GM18519 (cell line): Measurements from ENCODE around the gene CCNB3.

Experiments
- ATAC-seq: cut with Tn5 transposase; IDR thresholded peaks from one replicate; pipeline ENCODE4 v1.9.1; 2021; ENCODE audit warnings: mild to moderate bottlenecking, moderate library complexity; ENCODE audit not compliant: unreplicated experiment, low FRiP score

Gene CCNB3, protein sequence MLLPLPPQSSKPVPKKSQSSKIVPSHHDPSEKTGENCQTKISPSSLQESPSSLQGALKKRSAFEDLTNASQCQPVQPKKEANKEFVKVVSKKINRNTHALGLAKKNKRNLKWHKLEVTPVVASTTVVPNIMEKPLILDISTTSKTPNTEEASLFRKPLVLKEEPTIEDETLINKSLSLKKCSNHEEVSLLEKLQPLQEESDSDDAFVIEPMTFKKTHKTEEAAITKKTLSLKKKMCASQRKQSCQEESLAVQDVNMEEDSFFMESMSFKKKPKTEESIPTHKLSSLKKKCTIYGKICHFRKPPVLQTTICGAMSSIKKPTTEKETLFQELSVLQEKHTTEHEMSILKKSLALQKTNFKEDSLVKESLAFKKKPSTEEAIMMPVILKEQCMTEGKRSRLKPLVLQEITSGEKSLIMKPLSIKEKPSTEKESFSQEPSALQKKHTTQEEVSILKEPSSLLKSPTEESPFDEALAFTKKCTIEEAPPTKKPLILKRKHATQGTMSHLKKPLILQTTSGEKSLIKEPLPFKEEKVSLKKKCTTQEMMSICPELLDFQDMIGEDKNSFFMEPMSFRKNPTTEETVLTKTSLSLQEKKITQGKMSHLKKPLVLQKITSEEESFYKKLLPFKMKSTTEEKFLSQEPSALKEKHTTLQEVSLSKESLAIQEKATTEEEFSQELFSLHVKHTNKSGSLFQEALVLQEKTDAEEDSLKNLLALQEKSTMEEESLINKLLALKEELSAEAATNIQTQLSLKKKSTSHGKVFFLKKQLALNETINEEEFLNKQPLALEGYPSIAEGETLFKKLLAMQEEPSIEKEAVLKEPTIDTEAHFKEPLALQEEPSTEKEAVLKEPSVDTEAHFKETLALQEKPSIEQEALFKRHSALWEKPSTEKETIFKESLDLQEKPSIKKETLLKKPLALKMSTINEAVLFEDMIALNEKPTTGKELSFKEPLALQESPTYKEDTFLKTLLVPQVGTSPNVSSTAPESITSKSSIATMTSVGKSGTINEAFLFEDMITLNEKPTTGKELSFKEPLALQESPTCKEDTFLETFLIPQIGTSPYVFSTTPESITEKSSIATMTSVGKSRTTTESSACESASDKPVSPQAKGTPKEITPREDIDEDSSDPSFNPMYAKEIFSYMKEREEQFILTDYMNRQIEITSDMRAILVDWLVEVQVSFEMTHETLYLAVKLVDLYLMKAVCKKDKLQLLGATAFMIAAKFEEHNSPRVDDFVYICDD (N-terminal part only)

DNA sequence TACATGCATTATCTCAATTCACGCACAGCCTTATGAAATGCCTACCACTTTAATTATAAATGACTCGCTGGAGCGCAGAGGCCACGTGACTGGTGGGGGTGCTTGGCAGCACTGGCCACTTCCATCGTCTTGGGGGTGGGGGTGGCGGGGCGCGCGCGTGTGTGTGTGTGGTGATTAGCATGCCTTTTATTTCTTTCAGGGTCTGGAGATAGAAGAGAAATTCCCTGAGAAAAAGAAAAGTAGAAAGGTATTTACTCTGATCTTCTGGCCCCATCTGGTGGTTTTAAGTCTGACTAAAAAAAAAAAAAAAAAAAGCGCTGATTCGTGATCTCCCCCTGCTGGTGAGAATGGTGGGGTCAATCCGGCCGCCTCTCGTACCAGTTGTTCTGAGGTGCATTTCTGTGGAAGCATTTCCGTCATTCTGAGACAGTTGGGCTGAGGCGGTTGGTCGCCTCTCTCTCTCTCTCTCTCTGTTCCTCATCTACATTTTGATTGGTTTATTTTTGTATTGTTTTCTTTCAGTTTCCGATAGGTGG lies at the start of gene CCNB3:
TSS of gene CCNB3 (plus strand) at position 402 of the 536 bp plus-strand sequence. CDS start 80,399 bp downstream, outside the sequence.
- peak; percentile 96 for ATAC-seq

DNA sequence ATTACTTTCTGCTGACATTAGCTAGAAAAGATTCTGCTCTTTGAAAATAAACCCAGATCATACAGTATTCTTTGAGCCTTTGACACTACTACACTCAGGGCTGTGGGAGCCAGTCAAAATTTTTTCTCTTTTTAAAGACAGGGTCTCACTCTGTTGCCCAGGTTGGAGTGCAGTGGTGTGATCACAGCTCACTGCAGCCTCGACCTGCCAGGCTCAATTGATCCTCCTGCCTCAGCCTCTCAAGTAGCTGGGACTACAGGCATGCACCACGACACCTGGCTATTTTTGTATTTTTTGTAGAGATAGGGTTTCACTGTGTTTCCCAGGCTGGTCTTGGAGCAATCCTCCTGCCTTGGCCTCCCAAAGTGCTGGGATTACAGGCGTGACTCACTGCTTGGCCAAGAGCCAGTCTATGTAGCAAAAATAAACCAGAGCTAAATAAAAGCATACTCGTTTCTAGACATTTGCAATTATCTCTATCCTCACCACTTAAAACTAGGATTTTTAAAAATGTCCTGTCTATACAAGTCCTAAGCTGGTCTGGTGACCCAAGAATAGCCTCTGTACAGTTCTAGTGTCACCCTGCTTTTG lies 46.9 kb upstream of the CCNB3 start:
- no peak for ATAC-seq

DNA sequence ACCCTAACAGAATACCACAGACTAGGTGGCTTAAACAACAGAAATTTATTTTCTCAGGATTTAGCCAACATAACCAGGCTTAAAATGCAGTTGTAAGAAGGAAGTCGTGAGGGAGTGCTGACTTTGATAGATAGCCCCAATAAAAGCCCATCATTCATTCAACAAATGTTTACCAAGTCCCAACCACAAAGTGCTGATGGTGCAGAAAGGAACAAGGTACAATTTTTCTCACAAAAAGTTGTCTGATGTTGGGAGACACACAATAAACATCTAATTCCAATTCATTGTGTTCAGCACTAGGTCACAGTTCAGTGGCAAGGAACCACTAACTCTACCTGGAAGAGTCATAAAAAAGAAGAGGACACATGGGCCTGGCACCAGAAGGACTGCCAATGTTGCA lies 46.0 kb upstream of the CCNB3 start:
- ATAC-seq, result no peak

DNA sequence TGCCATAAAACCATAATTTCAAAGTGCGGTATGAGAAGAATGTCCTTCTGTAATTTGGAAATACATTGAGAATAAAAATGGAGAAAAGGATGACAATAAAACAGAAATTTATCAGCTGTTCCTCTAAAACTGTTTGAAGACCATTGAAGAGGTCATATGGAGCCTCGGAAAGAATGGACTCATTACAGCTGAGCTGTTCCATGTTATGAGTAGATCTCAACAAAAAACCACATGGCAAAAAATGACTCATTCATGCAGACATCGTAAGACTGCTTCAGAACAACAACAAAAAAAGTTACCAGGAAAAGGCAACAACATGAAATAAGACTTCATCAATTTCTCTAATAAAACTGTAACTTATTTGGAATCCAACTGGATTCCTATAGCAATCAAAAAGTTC lies 43.4 kb upstream of the CCNB3 start:
- no peak for ATAC-seq

DNA sequence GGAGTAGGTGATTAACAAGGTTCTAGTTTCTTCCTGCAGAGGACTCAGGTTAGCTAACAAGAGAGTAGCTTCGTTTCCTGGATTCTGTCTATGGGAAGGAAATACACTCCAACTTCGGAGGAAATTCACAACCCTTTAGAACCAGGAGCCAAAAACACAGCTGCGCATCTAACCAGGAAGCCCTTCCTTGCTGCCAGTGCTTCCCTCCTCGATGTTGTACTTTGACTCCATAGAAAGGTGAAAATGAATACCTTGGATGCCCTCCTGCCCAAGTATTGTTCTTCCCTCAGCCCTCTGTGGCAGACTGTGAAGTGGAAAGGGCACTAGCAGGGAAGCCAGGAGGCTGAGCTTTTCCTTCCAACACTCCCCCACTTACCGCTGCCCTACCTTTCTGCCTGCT lies 38.8 kb upstream of the CCNB3 start:
- ATAC-seq, result no peak

DNA sequence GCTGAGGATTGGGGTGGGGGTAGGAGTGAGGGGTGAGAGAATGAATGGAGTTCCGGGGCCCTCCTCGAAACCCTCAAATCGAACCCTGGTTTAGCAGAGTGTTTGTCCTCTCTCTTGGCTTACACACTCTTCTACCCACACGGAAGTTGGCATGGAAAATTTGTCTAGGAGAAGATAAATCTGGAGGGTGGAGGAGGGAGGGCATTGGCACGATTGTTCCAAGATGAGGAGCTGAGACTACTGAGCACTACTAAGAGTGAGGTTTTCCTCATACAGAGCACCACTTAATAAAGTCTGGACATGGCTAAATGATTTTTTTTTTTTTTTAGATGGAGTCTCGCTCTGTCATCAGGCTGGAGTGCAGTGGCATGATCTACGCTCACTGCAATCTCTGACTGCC lies 37.2 kb upstream of the CCNB3 start:
- no peak for ATAC-seq

DNA sequence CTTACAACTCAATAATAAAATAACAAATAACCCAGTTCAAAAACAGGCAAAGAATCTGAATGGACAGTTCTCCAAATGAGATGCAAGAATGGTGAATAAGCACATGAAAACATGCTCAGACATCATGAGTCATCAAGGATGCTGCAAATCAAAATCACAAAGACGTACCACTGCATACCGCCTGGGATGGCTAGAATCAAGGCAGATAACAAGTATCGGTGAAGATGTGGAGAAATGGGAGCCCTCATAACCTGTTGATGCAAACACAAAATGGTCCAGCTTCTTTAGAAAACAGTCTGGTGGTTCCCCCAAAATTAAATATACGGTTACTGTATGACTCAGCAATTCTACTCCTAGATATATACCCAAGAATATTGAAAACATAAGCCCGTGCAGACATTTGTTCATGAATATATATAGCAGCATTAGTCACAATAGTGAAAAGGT lies 36.3 kb upstream of the CCNB3 start:
- peak; percentile 44 for ATAC-seq

DNA sequence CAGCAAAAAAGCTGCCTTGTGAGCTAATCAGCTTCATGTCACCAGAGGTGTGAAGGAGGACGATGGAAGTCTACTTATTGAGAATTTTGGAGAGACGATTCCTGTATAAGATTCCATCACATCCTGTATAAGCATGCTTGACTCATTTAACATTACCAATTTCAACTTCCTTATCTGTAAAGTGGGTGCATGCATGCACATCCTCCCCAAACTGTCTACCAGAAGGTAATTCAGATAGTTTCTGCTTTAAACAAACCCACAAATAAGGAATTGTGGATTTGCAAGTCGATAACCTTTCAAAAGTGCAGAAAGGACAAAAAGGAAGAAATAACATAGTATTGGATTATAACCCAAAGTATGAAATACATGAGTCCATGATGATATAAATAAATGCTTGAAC lies 34.8 kb upstream of the CCNB3 start:
- ATAC-seq, result no peak

DNA sequence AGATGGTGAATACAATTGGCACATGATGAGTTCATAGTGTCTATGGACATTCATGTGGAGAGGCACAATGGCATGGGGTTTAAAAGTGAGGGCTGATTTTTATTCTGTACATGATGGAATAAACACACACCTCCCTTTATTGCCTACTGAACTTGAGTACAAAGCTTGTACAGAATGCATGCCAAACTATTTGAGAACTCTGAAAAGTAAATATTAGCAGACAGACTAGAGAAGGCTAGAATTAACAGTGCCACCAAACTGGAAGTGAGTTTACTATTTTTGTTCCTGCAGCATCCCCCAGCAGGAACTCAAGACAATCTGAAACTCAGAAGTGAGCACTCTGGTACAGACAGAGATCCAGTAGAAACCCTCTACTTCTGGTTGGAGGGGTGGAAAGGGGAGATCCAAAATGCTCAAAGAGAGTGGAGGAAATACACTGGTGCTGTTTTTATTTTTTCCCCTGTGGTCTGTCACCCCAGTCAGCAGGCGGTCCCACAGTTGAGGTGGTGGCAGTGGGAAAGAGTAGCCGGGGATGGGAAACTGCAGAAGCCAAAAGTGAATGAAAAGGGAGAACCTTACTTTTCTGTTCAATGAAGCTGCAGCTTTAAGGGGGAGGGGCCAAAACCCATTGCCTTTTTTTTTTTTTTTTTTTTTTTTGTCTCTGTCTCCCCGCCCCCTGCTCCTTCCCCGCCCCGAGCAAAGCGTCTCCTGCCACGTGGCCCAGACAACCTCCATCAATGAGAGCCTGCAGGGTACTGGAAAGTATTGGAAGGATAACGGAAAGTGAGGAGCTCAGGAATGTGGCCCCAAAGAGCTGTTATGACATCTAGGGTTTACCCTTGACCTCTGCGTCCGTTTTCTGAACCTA lies 24.3 kb upstream of the CCNB3 start:
- ATAC-seq, result no peak

DNA sequence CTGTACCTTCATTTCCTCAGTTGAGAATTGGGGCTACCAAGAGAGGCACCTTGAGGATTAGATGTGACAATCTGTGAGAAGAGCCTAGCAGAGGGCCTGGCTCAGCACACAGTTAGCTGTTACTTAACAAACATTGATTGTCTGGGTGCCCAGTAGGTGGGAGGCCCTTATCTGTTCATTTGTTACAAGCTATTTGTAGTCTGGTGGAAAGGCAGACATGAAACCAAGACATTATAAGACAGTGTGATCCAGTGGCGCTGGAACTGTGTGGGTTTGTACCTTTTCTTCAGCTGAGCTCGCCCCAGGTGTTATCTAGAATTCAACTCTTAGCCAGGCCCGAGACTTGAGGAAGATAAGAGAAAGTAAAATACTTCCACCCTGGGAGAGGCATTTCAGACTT lies 20.7 kb upstream of the CCNB3 start:
- no peak for ATAC-seq

DNA sequence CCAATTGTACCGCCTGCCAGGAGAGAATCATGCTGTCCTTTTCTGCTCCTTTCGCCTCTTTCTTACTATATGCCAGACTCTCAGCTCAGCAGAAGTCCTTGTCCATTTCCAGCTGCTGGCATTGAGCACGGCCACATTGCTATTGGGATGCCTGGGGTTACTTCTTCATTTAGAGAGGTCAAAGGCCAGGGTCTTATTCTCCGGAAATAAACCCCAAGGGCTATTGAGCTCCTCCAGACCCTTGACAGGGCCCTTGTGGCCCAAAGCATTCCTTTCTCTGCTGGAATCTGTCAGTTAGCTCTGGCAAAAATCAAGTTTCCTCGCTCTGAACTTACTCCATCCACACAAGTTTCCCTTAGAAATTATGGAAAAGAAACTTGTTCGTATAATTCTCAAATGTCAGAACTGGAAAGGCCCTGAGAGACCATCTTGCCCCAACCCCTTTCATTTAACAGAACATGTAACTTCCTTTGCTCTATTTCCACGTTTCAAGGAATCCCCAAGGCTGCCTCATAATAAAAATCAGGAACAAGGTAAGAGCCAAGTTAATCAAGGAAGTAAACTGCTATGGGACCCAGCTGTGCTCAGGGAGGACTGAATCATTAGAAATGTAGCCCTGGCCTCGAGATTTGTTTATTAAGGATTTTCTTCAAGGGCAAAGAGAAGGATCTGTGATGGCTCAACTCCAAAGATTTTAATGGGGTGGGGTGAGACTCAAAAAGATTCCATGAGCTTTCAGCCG lies 15.5 kb upstream of the CCNB3 start:
- ATAC-seq, result no peak

DNA sequence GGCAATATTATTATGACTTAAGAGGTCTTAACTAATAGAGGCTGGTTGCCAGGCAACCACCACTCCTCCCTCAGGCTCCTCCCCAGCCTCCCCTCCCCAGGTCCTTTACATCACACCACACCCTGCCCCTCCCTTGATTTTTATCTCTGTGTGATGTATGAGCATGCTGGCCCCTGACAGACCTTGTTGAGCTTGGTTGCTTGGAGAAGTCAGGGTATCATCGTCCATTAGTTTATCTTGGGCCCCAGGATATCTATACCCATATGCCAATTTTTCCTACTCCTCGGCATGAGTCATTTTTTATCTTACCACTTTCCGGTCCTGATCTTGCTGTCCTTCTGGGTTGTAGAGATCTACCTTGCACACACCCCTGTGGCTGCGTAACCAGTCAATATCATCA lies 6.2 kb upstream of the CCNB3 start:
- ATAC-seq, result no peak

DNA sequence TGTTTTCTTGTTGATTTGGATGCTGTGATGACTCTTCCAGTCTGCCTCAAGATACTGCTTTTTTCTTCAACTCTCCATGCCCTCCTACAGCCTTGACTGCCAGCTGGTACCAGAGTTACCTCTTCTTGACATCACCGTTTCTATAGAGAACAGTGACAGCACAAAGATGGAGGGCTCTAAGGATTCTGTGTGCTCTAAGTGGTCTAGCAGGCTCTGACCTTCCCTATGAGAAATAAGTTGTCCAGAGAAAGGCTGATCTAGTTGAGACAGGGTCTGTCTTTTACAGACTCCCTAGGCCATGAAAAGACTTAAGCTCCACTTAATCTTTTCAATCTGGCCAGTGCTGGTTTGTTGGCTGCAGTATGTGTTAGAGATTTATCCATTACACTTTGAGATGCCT lies 3.7 kb upstream of the CCNB3 start, which contains the start of gene AKAP4:
TSS of gene AKAP4 (minus strand) at position 101 of the 400 bp plus-strand sequence. CDS start 118 bp downstream, outside the sequence.
- ATAC-seq, result no peak

DNA sequence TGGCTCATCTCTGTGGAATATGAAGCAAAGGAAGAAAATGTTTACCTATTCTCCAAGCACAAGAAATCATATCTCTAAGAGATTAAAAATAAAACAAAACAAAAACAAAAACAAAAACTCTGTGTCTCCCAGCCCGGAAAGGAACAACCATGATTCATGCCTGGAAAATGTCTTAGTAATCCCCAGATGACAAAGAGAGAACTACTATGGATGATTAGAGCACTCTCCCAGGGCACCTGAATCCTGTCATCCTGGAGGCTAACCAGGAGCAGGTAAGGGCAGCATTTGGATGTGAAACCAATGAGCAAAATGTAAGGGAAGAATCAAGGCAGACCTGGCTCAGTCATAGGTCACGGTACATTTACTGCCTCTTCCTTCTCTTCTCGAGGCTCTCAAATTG lies 2.0 kb upstream of the CCNB3 start:
- ATAC-seq, result no peak

DNA sequence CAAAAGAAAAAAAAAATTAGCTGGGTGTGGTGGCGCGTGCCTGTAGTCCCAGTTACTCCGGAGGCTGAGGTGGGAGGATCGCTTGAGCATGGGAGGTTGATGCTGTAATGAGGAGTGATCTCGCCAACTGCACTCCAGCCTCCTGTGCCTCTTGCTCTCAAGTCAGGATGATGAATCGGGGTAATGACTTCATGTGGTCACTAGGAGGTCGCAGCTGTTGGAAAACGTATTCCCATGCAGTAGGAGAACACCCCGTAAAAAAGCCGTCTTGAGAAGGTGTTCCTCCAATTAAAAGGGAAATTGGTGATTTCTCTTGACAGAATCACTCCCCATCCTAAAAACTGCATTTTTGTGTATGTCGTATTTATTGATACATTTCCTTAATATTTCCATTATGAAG lies 2.2 kb downstream of the CCNB3 start:
- ATAC-seq, result no peak

DNA sequence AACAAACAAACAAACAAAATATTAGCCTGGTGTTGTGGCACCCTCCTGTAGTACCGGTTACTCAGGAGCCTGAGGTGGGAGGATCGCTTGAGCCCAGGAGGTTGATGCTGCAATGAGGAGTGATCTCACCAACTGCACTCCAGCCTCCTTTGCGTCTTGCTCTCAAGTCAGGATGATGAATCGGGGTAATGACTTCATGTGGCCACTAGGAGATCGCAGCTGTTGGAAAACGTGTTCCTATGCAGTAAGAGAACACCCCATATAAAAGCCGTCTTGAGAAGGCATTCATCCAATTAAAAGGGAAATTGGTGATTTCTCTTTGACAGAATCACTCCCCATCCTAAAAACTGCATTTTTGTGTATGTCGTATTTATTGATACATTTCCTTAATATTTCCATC lies 6.9 kb downstream of the CCNB3 start:
- ATAC-seq, result no peak

DNA sequence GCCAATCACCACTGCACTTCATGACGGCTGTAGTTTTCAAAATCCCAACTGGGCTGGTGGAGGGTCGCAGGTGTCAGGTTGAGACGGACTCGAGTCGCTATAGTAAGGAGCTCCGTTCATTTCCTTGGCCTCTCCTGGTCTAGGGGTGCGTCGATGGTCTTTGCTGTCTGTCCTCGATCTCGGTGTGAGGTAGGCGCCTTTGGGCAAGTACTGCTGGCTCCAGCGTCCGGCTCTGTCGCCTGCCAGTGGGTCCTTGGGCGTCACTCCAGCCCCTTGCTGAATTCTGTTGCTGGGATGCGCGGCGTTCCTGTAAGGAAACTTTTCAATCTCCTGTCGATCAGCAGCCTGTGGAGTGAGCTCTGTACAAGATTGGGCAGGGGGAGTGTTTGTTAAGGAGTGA lies 76.7 kb downstream of the CCNB3 start:
- ATAC-seq, result no peak

DNA sequence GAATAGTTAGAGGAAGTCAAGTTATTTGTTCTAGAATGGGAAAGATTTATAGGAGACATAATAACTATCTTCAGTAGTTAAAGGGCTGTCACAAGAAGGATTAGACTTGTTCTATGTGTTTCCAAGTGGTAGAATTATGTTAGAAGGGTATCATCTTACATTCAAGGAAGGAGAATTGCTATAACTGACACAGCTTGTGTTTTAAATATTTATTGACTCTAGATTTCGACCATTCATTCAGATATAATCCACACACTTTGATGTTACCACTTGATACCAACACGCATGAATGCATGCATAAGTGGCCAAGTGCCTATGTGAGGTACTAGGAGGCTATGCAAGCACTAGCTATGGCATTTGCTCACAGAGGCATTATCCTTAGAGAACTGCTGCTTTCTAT lies 122.7 kb downstream of the CCNB3 start:
- no peak for ATAC-seq
